K562 (cell line): ENCODE results near the gene GCN1. TPM values are rescaled to one million over a fixed set of nuclear protein-coding genes. Genes with fewer than 3 reads are reported as not detected.

Source experiments
- ARID4B ChIP-seq: sonication (generic); formaldehyde crosslinking; IDR thresholded peaks from 2 replicates; pipeline ENCODE4 v1.8.0; 2022; ENCODE audit warnings: mild to moderate bottlenecking, missing genetic modification reagents
- BRD4 ChIP-seq: fragments of 200-600 bp; sonication (generic); IDR thresholded peaks from 2 replicates; pipeline ENCODE4 v1.6.1; 2017; ENCODE audit warnings: inconsistent platforms
- DMBX1 ChIP-seq: fragments of 250-450 bp; sonication (Bioruptor Pico); IDR thresholded peaks from 2 replicates; pipeline ENCODE4 v1.8.0; 2022; ENCODE audit warnings: inconsistent platforms, mild to moderate bottlenecking, moderate library complexity, borderline replicate concordance
- HDAC8 ChIP-seq: fragments of 450-650 bp; IDR thresholded peaks from 2 replicates; pipeline ENCODE4 v1.6.1; 2016; ENCODE audit warnings: mild to moderate bottlenecking, missing genetic modification characterization, moderate library complexity, missing compliant biosample characterization
- HEY1 ChIP-seq: fragments of 250-450 bp; sonication (Bioruptor Pico); IDR thresholded peaks from 2 replicates; pipeline ENCODE4 v1.5.0; 2020; ENCODE audit warnings: mild to moderate bottlenecking, moderate library complexity, borderline replicate concordance
- MAFF ChIP-seq: IDR thresholded peaks from 2 replicates; pipeline ENCODE4 v1.6.1; 2012; ENCODE audit warnings: low read length, improper control_type of control experiment
- TAF1 ChIP-seq: IDR thresholded peaks from 2 replicates; pipeline ENCODE4 v1.6.1; 2011; ENCODE audit warnings: mild to moderate bottlenecking, low read length, moderate library complexity; ENCODE audit not compliant: insufficient read depth, control insufficient read depth, severe bottlenecking; ENCODE audit errors: extremely low read depth
- ZNF324 ChIP-seq: fragments of 250-450 bp; sonication (Bioruptor Pico); IDR thresholded peaks from 2 replicates; pipeline ENCODE4 v1.4.0; 2020; ENCODE audit warnings: mild to moderate bottlenecking
- polyA plus RNA-seq, 8 experiments: library from polyadenylated mRNA; depleted of rRNA in 4 of 8; stranded (reverse) in 5 of 8; unstranded in 3 of 8; fragments of >200 nt; fragmentation: Nextera tagmentation in 2 of 8; fragmentation: Illumina TruSeq in 1 of 8; extraction: Ambion mirVana in 2 of 8; extraction: Trizol in 1 of 8; gene quantifications; 2 replicates each; pipeline versions ENCODE4 v1.2.1 to v1.2.3, GENCODE V29; 2011 to 2014; ENCODE audit warnings: inconsistent platforms in 1 of 8, missing spikeins in 1 of 8
- total RNA-seq, 7 experiments: library from RNA; depleted of rRNA in 6 of 7; stranded (reverse); fragments of >200 nt in 6 of 7; fragmentation: Illumina TruSeq in 2 of 7; extraction: Trizol in 2 of 7; gene quantifications; 2 replicates each; pipeline versions ENCODE4 v1.2.1 to v1.2.3, GENCODE V29; 2011 to 2021; ENCODE audit warnings: low replicate concordance in 1 of 7
- TF ChIP-seq, protein P1 (sequence below): sonication (generic); formaldehyde crosslinking; IDR thresholded peaks from 2 replicates; pipeline ENCODE4 v1.8.0; 2023; ENCODE audit warnings: mild to moderate bottlenecking, missing genetic modification reagents
- TF ChIP-seq, protein P2 (sequence below): fragments of 450-650 bp; IDR thresholded peaks from one replicate; pipeline ENCODE4 v1.6.1; 2018; ENCODE audit warnings: mild to moderate bottlenecking, moderate library complexity; ENCODE audit not compliant: partially characterized antibody
- TF ChIP-seq, protein P3 (sequence below): sonication (generic); formaldehyde crosslinking; IDR thresholded peaks from 2 replicates; pipeline ENCODE4 v1.8.1; 2023; ENCODE audit warnings: missing genetic modification reagents, mild to moderate bottlenecking, borderline replicate concordance

Gene GCN1
- total and polyA plus RNA-seq, 9 of the 15 experiments (the other 6 are each of a cell fraction or from before 2014, with no cell fraction given): 11.9 to 190 (median 51.7) TPM

DNA sequence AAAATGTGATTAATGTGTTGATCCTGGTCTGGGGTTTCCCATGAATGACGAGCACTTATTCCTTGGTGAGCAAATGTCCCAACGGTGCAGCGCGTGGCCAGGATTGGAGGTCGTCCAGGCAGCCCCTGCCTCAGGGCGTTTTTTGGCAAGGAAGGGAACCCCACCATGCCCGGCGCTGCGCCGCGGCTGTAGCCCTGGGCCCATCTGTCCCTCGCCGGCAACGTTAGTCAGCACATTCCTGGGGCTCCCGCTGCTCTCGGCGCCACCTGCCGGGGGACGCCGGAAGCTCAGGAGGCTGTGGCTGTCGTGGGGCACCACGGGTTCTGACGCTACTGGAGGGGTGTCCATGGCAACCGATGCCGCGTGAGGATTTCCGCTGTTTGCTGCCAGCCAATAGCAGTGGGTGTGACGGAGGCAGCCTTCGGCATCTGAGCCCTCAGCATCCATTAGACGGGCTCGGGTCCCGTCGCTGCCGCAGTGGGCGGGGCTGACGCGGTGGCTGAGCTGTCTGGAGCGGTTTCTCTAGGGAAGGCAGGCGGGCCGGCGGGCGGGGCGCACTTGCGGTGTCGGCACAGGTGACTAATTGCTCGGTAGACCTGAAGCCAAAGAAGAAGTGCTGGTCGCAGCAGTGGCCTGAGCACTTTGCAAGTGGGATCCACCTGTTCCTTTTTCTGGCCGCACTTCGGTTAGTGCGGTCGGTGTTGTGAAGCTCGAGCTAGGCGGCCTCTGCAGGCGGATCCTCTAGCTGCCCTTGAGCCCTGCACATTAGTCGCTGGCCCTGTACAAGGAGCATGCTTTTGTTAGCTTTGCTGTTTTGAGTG is 107.5 kb downstream of the GCN1 start (continued):
- TF ChIP-seq, protein P1, sequence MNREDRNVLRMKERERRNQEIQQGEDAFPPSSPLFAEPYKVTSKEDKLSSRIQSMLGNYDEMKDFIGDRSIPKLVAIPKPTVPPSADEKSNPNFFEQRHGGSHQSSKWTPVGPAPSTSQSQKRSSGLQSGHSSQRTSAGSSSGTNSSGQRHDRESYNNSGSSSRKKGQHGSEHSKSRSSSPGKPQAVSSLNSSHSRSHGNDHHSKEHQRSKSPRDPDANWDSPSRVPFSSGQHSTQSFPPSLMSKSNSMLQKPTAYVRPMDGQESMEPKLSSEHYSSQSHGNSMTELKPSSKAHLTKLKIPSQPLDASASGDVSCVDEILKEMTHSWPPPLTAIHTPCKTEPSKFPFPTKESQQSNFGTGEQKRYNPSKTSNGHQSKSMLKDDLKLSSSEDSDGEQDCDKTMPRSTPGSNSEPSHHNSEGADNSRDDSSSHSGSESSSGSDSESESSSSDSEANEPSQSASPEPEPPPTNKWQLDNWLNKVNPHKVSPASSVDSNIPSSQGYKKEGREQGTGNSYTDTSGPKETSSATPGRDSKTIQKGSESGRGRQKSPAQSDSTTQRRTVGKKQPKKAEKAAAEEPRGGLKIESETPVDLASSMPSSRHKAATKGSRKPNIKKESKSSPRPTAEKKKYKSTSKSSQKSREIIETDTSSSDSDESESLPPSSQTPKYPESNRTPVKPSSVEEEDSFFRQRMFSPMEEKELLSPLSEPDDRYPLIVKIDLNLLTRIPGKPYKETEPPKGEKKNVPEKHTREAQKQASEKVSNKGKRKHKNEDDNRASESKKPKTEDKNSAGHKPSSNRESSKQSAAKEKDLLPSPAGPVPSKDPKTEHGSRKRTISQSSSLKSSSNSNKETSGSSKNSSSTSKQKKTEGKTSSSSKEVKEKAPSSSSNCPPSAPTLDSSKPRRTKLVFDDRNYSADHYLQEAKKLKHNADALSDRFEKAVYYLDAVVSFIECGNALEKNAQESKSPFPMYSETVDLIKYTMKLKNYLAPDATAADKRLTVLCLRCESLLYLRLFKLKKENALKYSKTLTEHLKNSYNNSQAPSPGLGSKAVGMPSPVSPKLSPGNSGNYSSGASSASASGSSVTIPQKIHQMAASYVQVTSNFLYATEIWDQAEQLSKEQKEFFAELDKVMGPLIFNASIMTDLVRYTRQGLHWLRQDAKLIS (CRISPR knock-in tag): 0 out of 2 replicates have a peak, but pooled peaks have one; percentile 63
- TF ChIP-seq HEY1 (CRISPR knock-in tag): no peak
- TF ChIP-seq, protein P2, sequence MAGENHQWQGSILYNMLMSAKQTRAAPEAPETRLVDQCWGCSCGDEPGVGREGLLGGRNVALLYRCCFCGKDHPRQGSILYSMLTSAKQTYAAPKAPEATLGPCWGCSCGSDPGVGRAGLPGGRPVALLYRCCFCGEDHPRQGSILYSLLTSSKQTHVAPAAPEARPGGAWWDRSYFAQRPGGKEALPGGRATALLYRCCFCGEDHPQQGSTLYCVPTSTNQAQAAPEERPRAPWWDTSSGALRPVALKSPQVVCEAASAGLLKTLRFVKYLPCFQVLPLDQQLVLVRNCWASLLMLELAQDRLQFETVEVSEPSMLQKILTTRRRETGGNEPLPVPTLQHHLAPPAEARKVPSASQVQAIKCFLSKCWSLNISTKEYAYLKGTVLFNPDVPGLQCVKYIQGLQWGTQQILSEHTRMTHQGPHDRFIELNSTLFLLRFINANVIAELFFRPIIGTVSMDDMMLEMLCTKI: no peak
- TF ChIP-seq DMBX1 (CRISPR knock-in tag): no peak
- TF ChIP-seq ARID4B (CRISPR knock-in tag): peak; percentile 99
- peak; percentile 45 for TF ChIP-seq TAF1
- TF ChIP-seq, protein P3, sequence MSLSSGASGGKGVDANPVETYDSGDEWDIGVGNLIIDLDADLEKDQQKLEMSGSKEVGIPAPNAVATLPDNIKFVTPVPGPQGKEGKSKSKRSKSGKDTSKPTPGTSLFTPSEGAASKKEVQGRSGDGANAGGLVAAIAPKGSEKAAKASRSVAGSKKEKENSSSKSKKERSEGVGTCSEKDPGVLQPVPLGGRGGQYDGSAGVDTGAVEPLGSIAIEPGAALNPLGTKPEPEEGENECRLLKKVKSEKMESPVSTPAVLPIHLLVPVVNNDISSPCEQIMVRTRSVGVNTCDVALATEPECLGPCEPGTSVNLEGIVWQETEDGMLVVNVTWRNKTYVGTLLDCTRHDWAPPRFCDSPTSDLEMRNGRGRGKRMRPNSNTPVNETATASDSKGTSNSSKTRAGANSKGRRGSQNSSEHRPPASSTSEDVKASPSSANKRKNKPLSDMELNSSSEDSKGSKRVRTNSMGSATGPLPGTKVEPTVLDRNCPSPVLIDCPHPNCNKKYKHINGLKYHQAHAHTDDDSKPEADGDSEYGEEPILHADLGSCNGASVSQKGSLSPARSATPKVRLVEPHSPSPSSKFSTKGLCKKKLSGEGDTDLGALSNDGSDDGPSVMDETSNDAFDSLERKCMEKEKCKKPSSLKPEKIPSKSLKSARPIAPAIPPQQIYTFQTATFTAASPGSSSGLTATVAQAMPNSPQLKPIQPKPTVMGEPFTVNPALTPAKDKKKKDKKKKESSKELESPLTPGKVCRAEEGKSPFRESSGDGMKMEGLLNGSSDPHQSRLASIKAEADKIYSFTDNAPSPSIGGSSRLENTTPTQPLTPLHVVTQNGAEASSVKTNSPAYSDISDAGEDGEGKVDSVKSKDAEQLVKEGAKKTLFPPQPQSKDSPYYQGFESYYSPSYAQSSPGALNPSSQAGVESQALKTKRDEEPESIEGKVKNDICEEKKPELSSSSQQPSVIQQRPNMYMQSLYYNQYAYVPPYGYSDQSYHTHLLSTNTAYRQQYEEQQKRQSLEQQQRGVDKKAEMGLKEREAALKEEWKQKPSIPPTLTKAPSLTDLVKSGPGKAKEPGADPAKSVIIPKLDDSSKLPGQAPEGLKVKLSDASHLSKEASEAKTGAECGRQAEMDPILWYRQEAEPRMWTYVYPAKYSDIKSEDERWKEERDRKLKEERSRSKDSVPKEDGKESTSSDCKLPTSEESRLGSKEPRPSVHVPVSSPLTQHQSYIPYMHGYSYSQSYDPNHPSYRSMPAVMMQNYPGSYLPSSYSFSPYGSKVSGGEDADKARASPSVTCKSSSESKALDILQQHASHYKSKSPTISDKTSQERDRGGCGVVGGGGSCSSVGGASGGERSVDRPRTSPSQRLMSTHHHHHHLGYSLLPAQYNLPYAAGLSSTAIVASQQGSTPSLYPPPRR (CRISPR knock-in tag): no peak
- TF ChIP-seq MAFF: peak; percentile 35; the same call in 1 of the 2 replicates
- no peak for TF ChIP-seq BRD4
- no peak for TF ChIP-seq ZNF324 (CRISPR knock-in tag)
- no peak for TF ChIP-seq HDAC8 (tag)
